T-helper 2 cell treated with Interferon-gamma antibody and Interleukin-4, amounts not matched to agents 100 ng/mL and 5 ng/mL, for 36 hours (primary cell): ENCODE measurements around the gene MYO16. TPM values are rescaled to one million over a fixed set of nuclear protein-coding genes. Genes with fewer than 3 reads are reported as not detected.

Experiments
- intact Hi-C: fragments of 100-400 bp; cut with micrococcal nuclease; formaldehyde crosslinking; loops from one replicate; pipeline ENCODE4 v1.15.1; 2023
- total RNA-seq: library from RNA; stranded (reverse); gene quantifications from 2 replicates; pipeline ENCODE4 v1.2.3, GENCODE V29; 2022

MYO16 gene
- total RNA-seq, 1 donor from 2014 or later, result not detected

DNA sequence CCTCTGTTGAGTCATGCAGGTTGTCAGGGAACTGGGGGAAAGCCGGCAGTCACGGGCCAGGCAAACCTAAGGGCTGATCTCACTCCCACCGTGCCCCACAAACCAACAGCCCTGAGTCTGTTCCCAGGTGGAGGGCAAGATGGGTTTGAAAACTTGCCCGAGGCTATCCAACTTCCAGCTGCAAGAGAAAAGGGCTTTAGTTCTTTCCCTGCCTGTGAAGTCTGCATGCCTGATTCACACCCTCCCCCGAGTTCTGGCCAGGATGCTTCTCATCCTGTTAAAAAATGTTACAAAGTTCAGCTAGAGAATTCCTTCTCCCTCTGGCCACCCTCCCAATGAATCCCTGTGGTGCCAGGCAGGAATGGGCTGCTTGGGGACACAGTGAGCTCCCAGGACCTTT is 33.1 kb downstream of the MYO16 start:
- intact Hi-C loops, result no loop called here

DNA sequence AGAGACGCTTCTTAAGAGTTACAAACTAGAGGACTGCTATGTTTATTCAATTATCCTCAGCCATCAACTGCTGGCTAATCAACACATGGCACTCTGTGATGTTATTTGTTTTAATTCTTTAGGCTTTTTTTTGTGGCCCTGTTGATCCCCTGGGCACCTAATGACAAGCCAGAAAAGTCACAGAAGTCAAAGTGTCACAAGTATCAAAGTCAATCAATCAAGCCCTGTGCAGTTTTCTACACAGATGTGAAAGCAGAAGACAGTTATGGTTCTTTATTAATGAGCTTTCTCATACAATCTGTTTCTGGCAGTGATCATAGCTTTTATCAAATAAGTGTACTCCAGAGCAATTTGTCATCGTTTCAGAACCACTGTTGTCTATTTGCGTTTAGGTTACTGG is 34.3 kb downstream of the MYO16 start:
- intact Hi-C loops, result no loop called here

DNA sequence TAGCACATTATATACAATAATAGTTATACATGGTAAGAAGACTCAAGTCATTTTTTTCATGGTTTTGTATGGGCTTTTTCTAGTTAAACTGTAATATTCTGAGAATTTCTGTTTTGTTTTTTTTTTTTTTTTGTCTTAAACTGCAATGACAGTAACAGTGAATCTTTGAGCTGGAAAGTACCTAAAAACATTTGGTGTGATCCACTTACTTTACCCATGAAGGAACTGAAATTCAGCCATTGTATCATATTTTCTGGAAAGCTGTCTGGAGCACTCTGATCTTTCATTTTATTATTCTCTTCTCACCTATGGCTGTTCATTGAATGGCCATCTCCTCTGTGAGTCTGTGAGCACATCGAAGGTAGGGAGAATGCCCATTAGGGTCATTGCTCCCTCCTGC is 37.8 kb downstream of the MYO16 start:
- intact Hi-C loops, result no loop called here

DNA sequence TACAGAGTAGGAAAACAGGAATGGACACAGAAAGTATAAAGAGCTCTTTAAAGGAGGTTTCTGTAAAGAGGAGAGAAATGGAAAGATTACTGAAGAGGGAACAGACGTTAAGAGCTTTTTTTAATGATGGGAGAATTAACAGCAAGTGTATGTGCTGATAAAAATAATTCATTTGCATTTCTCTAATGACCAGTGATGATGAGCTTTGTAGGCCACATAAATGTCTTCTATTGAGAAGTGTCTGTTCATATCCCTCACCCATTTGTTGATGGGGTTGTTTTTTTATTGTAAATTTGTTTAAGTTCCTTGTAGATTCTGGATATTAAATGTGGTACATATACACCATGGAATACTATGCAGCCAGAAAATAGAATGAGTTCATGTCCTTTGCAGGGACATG is 40.0 kb downstream of the MYO16 start:
- intact Hi-C loops, result no loop called here

DNA sequence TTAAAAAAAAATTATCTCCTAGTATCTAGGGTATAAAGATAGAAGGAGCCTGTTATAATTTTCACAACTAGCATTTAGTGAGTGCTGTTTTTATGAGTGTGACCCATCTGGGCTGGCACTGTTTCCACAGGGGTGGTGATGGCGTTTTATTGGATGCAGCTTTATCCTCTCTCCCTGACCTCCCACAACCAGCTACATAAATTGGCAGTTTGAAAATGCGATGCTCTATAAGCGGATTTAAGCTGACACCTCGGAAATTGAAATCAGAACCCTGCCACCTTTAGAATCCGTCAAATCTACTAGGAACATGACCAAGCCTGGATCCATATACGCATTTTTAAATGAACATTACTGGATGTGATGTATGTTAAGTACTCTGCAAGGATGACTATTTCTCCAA is 44.9 kb downstream of the MYO16 start:
- intact Hi-C loops, result no loop called here

DNA sequence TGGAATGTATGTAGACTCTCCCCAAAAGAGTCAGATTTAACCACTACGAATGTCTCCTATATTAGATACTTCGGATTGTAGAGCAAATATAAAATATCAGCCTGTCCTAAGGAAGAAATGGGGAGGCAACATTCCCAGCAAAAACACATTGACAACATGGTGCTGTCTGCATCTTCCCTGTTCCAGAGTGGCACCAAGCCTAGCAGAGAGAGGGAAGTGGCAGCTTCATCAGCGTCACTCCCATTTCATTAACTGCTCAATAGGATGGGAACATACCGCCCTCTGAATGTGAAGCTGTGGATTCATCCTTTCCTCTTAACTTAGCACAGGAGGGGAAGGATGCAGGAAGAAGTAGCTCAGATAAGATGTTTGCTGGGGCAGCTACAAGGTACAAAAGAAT is 45.4 kb downstream of the MYO16 start:
- intact Hi-C loops, result no loop called here

DNA sequence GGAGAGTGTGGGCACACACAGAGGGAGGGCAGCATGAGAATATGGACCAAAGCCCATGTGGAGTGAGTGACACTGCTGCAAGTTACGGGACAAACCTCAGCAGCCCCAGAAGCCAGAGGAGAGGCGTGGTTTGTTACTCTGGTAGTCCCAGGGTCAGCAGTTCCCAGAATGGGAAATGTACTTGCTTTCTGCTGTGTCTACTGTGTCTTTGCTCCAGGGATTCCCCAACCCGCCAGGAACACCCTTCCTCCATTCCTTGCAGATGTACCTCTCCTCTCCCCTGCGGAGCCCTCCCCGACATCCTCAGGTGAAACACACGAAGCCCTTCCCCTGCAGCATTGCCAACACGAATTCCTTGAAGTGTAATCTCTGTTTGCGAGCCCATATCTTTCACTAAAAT is 47.2 kb downstream of the MYO16 start:
- intact Hi-C loops, result no loop called here

DNA sequence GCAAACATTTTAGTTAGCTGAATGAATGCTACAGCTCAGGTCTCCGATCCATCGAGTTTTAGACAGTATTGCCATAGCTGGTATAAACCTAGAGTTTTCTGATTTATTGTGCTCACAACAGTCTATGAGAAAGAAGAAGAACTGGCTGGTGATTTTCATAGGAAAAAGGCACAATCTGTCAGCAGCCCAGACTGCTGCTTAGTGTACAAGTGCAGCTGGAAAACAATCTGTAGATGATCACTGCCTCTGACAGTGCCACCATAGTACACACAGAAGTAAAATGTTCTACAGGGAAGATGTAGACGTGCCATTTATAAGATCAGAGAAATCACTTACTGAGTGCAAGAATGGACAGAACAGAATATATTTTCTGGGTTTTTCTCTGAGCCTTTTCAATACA is 48.4 kb downstream of the MYO16 start:
- intact Hi-C loops, result no loop called here

DNA sequence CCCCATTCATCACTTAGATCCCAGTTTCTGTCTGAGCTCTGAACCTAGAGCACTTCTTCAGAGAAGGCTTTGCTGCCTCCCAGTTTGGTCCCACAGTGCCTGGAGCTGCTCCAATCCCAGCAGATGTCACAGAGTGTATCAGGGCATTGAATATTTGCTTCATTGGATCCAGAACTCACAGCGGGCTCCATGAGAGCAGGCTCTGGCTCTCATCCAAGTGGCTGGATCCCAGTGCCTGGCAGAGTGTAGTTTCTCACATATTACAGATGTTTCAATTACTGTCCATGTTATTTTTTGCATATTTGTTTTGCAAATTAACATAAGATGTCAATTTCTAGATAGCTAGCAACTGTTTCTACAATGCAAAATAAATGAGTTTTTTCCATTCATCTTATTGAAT is 50.6 kb downstream of the MYO16 start:
- intact Hi-C loops, result no loop called here

DNA sequence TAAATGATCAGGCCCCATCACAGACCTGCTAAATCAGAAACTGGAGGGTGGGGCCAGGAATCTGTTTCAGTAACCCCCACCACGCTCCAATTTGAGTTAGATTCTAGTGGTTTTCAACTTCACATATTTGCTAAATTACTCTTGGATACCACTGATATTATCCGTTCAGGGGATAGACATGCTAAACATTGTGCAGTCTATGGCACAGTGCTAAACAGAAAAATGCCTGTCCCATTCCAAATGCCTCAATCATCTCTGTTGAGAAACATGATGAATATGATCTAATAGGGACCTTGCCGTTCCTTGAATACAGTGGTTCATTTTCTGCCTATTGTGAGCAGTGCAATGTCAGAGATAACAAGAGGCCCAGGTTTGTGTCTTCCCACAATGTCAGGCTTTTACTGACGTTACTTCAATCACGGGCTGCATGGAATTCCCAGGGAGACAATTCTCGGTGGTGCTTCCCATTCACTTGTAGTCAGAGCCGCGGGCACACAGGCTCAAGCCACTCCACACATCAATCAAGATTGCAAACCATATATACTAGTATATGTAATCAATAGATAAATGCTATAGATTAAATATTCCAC is 52.7 kb downstream of the MYO16 start:
- intact Hi-C loops, result no loop called here

DNA sequence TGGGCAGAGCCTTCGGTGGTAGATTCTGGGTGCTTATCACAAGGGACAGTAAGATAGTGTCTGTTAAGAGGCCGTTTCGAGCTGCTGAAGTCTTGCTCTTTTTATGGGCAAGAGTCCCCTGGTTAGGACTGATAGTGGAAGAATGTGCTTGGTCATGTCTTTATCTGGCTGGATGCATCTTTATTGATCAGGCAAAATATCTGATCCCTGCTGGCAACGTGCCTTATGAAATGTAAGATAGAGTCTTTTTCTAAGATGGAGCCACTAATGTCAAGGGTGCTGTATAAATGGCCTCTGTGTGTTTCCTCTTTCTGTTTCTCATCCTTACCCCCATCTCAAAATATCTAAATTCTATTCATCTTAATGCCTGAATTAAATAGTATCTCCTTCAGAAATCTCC is 53.3 kb downstream of the MYO16 start:
- intact Hi-C loops, result no loop called here

DNA sequence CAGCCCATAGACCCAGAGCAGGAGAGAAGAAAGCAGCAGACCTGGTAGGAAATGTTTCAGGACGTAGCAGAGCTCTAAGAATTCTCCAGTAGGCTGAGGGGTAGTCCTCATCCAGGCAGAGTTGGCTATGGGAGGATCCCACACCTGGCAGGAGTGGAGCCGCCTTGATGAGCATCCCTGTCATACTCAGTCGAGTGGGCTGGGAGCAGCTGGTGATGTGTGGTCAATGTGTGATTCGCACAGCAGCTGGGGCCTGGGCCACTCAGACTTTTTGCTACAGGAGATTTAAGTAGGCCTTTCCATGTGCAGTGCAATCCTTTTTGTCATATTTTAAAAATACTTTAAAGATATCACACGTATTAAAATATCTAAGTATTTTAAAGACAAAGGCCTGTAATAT is 56.6 kb downstream of the MYO16 start:
- intact Hi-C loops, result no loop called here

DNA sequence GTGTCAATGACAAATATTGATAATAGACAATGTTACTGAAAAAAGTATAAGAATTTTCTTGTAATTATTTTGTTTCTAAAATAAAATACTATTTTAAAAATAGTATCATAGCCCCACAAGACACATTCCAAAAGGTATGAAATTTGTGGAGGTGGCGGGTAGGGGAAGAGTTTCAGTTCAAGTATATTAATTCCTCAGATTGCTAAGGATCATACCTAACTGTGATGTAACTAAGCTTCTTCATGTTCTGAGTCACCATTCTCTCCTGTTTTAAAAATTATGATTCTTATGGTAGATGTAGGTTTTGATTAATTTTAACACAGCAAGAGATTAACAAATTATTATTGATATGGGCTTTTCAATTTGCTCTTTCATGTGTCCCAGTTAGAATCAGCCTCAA is 61.3 kb downstream of the MYO16 start:
- intact Hi-C loops, result no loop called here

DNA sequence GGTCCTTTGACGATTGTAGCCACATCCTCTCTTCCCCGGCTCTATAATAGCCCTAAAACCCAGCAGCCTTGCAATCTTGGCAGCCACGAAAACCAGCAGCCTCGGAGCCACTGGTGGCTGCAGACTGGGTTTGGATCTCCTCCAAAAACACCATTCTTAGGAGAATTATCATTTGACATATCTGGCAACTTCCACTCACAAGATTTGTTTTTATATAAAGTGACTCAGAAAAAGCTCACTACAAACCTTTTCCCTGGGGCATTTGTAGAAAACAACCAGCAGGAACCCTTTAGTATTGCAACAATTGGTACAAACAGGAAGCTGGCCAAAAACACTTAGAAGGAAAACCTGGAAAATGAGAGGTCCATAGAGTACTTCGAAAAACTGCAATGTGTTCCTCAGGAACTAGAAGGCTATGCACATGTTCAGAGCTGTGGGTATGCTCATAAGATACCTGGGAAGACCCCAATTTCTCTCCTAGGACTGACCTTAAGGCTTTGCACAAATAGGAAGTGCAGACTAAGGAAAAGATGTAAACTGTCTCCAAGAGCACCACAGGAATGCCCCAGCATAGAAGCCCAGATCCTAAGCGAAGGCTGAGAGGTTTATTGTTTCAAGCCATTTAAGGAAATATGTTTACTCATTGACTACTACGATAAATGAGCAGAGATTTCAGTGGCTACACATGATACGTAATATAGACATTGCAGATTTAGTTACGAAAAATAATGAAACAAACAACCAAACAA is 71.2 kb downstream of the MYO16 start:
- intact Hi-C loops, result no loop called here

DNA sequence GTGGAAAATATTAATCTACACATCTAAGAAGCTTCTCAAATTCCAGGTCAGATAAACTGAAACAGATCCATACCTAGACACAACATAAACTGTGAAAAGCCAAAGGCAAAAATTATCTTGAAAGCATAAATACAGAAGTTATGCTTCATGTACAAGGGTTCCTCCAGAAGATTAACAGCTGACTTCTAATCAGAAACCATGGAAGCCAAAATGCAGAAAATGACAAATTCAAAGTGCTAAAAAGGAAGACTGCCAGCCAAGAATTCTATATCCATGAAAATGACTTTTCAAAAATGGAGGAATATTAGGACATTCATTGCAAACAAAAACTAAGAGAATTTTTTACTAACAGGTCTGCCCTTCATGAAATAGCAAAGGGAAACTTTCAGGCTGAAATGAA is 72.8 kb downstream of the MYO16 start:
- intact Hi-C loops, result no loop called here

DNA sequence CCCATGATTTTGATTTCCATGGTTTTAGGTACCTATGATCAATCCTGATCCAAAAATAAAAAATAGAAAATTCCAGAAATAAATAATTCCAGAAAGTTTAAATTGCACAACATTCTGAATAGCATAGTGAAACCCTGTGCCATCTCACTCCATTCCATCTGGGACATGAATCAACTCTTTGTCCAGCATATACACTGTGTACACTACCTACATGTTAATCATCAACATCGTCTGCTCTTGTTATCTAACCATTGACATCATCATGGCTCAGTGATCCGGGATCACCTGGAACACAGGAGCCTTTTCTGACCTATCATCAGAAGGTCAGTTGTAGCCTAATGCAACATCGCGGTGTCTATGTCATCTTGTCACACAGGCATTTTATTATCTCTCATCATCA is 75.6 kb downstream of the MYO16 start:
- intact Hi-C loops, result no loop called here

DNA sequence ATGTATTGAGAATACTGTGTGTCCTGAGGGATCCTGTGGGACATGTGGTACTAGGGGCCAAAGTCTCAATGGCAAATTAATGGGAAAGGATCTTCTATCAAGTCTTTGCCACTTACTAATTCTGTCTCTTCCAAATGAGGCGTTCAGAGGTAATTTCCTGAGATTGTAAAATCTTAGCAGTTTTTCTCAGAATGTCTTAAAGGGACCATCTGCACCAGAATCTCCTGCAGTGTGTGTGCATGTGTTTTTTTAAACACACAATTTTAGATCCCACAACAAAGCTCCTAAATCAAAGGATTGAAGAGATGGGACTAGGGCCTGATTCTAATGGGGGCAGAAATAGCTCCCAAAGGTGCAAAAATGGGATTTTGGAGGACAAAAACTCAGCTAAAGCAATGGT is 78.2 kb downstream of the MYO16 start:
- intact Hi-C loops, result no loop called here

DNA sequence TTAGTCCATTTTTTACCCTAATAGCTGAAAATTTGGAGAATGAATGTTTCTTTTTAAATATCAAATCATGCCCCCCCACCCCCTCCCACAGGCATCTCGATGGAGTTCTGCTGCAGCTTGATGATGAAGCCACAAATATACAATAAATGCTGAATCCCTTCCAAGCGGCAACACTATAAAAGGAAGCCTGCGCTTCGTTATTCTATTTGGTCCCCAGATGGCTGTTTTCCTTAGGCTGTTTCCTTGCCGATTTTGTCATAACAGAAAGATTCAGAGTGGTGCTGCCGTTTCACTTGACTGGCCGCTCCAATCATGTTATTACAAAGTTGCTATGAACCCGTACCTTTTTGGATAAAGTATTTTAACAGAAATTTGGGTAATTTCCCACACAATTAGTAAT is 79.5 kb downstream of the MYO16 start:
- intact Hi-C loops, result no loop called here

DNA sequence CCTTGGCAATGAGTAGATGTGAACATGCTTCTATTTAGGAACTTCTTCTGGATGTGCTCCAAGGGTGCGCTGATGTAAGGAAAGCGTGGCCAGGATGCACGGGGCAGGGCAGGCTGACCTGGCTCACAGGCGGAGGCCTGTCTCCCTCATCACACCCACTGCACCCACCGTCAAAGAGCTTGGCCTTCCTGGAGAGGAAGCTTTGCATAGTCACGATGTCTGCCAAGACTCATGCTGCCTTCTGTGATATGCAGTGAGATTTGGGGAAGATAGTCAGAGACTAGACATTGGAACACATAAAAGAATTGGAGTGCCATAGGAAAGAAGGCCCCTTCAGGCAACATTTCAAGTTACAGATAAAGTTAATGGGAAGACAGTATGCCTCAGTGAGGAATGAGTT is 82.0 kb downstream of the MYO16 start:
- intact Hi-C loops, result no loop called here

DNA sequence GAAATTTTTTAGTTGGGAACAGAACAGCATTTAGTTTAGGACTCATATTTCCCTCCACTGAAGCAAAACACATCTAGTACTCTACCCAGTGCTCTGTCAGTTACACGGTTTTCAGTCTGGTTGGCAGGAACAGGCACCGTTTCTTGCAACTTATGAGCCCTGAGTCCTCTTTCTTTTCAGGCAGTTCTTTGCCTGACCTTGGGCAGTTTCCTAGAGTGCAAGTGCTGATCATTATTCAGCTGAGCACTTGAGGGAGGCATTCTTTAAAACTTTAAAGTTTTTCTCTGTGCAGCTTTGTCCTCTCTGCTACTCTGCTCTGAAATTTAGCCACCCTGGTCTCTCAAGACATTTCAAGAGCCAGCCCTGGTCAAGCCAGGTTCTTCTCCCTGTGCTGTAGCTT is 96.1 kb downstream of the MYO16 start:
- intact Hi-C loops, result no loop called here

DNA sequence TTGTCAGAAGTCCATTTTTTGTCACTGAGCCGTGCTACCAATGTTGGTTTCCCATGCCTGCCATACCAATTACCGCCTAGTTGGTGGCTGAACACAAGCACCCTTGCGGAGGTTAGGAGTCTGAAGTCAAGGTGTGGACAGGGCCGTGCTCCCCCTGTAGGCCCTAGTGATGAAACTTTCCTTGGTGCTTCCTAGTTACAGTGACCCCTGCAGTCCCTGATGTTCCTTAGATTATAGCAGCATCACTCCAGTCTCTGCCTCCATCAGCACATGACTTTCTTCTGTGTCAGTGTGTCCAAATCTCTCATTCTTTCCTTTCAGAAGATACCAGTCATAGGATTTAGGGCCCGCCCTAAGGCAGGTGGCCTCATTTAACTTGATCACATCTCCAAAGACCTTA is 99.0 kb downstream of the MYO16 start:
- intact Hi-C loops, result no loop called here

DNA sequence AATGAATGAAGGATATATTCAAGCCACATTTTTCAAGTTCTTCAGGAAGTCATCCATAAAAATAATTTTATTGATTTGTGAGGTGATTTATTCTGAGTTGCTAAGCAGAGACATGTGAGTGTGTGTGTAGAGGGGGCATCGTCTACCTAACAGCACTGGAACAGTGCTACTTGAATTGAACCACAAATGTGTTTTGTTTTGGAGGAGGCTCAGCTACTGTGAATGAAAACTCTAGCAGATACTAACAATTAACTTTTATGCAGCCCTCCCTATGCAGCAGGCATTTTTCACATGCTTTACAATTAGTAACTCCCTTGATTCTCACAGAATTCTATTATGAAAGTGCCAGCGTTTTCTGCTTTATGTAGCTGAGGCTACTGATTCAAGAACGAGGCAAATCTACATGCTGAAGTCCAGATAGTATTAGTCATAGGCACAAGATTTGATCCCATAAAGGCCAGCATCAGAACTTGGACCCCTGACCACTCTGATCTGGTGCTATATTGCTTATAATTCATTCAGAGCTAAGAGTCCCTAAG is 103.7 kb downstream of the MYO16 start:
- intact Hi-C loops, result no loop called here

DNA sequence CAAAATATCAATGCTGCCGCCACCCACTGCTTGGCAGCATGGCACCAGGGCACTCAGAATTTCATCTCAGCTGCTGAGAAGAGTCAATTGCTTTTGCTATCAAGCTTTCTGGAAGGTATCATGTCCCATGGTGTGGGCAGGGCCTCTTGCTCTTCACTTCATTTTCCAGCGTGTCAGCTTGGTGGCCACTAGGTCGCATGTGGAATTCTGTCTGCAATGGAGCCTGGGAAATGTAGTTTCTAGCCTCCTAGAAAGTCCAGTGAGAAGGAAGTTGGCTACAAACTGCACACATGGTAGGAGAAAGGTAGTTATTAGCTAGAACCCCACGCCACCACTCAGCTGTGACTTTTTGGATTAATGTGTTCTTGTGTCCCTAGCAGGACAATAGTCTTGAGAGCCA is 105.3 kb downstream of the MYO16 start:
- intact Hi-C loops, result no loop called here
